ENCODE measurements around the gene MYH6.
"Not testable (repeated sequence)": the region's sequence is repeated elsewhere in the genome, so short reads cannot be mapped to it uniquely, and the experiment has no call there.

Gene MYH6

DNA sequence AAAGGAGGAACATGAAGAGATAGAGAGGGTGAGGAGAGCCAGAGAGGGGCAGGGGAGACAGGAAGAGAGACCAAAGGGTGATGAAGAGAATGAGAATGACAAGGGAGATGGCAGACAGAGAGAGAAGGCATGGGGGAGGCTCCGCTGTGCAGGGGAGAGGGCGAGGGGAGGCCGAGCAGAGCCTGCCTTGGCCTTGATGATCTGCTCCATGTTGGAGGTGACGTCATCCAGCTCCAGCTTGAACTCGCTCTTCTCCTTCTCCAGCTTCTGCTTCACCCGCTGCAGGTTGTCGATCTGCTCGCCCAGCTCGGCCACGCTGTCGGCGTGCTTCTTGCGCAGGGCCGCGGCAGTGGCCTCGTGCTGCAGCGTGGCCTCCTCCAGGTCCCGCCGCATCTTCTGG is 18.2 kb downstream of the MYH6 start:
- DNase-seq: not testable (repeated sequence)

- DNase-seq: no peak
Observed at GRCh38 chr14:23389396-23389795, 18.7 kb downstream of the MYH6 start.

DNA sequence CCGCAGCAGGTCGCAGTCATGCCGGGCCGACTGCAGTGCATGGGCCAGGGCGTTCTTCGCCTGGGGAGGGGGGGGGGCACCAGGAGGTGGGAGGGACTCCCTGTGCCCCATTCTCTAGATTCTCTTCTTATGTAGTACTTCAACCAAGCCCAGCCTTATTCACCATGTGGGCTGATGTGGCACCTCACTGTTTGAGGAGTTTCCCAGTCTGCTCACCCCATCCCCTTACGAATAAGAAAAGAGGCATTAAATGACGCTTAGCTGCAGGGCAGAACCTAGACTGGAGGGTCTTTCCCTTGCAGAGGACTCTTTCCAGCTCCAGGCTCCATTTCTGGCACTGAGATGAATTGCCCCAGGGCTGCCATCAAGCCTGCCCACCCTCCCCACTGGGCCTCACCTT is 19.1 kb downstream of the MYH6 start:
- no peak for DNase-seq

DNA sequence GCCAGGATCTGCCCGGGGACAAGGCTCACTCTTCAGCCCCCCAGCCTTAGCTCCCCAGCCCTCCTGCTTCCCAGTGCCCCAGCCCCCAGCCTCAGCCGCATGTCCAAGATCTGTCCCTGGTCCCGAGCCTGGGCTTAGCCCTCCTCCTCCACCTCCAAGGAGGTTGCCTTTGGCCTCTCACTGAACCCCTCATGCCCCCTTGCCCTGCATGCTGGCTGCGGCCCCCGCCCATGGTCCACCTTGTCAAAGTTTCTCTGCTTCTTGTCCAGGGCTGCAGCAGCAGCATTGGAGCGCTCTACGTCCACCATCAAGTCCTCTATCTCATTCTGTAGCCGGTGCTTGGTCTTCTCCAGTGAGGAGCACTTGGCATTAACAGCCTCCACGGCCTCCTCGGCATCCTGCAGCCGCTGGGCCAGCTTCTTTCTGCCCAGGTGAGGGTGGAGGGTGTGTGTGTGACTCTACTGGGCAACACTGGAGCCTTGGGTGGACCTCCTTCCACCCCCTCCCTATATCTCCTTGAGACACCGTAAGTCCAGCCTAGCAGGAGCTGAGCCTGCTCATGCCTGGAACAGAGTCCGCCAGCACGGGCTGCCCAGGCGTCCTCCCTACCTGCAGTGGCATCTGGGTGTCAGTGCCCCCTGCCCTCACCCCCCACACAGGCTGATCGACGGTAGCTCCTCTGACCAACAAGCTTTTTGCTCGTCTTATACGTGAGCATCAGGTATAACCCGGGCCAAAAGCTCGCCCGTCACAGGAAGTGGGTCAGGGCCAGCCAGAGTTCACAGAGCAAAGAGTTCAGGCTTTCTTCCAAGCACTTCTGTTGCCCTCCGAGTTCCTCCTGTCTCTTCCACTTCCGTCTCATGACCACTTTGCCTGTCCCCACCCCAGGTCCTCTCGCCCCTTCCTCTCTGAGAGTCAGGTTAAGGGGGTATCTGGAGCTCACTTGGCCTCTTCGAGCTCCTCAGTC is 19.9 kb downstream of the MYH6 start:
- no peak for DNase-seq

- no peak for DNase-seq
Observed at GRCh38 chr14:23386999-23387398, 21.1 kb downstream of the MYH6 start.

DNA sequence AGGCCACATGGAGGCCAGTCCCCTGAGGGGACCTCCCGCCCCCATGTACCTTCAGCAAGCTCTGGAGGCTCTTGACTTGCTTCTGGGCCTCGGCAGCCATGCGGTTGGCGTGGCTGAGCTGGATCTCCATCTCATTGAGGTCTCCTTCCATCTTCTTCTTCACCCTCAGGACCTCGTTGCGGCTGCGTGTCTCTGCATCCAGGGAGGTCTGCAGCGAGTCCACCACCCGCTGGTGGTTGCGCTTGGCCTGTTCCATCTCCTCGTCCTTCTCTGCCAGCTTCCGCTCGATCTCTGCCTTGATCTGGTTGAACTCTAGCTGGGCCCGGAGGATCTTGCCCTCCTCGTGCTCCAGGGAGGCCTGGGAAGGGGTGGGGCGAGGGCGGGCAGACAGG is 21.8 kb downstream of the MYH6 start:
- DNase-seq: not testable (repeated sequence)

DNA sequence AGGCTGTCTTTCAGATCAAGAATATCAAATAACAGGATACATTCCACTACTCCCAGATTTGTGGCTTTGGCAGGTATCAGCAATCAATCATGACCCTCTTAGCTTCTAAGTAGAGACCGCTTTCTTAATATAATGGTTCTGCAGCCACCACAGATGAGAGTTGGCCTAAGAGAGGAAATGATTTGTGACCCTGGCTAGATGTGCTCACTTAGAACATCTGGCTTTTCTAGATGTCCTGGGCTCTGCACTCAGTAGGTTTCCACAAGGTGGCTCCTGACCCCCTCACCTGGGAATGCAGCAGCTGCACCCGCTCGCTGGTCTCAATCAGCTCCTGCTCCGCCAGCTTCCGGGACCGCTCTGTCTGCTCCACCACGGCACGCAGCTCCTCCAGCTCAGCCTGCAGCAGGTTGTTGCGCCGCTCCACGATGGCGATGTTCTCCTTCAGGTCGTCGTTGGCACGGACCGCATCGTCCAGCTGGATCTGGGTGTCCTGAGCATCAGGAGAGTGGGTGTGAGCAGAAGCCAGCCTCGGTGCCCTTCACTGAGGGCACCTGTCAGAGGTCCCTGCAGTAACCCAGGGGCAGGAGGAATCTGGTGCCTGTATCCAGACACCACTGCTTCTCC is 22.3 kb downstream of the MYH6 start:
- no peak for DNase-seq

- no peak for DNase-seq
Observed at GRCh38 chr14:23385244-23385641, 22.8 kb downstream of the MYH6 start.

- DNase-seq: no peak
Observed at GRCh38 chr14:23384364-23385080, 23.6 kb downstream of the MYH6 start.

- no peak for DNase-seq
Observed at GRCh38 chr14:23382731-23383440, 25.2 kb downstream of the MYH6 start.

DNA sequence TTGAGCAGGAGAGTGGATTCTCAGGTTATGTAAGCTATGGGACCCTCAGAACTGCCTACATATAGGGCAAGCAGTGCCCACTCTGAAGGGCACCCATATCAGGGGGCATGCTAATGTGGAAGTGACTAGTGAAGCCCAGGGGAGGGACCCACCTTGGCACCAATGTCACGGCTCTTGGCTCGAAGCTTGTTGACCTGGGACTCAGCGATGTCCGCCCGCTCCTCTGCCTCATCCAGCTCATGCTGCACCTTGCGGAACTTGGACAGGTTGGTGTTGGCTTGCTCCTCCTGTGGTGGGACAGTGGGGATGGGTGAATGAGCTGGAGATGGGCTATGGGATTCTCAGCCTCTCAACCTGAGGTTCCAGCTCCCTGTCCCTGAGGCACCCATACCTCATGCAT is 25.8 kb downstream of the MYH6 start:
- DNase-seq: no peak

DNA sequence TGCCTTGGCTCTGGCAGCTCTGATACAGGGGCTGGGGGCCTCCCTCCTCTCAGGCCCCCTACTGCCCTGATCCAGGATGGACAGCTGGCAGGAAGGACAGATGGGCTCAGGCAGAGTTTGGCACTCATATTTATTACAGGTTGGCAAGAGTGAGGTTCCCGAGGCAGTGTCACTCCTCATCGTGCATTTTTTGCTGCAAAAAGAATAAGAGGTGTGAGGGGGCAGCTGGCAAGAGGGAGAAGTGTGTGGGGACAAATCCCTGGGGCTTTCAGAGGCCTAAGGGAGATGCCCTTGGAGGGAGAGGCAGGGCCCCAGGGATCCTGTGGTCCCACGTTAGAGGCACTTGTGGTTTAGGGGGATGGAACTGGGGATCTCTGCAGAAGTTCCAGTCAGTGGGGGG is 26.2 kb downstream of the MYH6 start:
- peak; percentile 73 for DNase-seq

- DNase-seq: no peak
Observed at GRCh38 chr14:23380976-23381375, 27.1 kb downstream of the MYH6 start.

DNA sequence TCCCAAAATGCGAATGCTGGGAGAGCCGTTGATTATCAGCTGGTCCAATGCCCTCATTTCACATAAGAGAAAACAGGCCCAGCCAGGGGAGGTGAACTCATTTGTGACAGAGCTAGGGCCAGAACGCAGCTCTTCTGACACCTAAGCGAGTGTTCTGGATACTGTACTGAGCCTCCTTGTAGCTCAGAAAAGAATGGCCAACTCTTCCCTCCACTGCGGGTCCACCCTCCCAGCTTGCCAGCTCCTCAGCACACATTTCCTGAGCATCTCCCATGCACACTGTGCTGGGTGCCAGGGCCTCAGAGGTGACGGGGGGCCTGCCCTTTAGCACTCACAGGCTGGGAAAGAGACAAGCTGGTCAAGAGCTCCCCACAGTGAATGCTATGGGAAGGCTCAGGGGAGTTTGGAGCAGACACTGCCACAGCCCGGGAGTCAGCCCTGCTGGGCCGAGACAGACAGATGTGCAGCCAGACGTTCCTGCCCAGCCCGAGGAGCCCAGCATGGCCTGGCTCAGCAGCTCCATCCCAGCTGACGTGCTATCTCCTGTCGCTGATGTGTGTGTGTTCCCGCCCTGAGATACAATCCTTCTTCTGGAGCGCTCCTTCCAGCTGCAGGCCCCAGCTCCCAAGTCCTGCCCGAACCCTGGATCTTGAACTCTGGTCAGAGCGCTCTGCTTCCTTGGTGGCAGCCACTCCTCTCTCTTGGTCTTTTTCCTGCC is 27.7 kb downstream of the MYH6 start:
- no peak for DNase-seq

GRCh38 chr14:23379366-23380196 is 28.5 kb downstream of the MYH6 start:
- DNase-seq: peak; percentile 18

GRCh38 chr14:23378612-23379220 is 29.4 kb downstream of the MYH6 start:
- no peak for DNase-seq

DNA sequence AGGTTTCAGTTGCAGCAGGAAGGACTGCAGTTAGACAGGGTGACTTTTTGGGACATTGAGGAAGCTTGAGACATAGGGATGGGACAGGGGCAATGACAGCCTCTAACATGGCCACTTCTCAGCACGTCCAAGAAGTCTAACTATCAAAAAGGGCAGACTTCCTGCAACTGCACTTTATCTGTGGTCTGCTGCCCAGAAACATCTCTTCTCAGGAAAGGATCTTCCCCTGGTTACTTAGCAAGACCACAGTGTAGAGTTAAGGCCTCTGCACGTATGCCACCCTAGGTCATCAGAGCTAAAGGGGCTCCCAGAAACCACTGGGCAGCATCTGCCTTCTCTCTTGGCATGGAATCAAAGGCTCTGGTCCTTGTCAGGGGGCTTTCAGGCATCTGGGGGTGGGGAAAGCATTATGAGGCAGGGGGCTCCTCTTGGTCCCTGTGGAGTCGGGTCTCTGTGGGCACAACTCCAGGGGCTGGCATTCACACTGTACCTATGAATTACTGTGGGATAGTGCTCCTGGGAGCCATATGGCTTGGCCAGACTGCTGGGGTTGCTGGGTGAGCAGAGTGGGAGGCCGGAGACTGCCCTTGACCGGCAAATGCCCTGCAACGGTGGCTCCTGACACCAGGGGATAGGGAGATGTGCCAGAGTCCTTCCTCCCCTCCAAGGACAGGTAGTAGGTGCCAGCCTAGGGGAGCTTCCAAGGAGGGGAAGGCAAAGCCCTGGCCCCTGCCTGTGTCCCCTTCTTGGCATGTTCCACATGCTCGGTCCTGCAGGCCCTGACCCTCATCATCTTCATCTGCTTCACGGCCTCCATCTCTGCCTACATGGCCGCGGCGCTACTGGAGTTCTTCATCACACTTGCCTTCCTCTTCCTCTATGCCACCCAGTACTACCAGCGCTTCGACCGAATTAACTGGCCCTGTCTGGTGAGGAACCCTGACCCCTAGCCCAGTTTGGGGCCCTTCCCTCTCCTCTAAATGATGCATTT is 30.2 kb downstream of the MYH6 start:
- DNase-seq: no peak

DNA sequence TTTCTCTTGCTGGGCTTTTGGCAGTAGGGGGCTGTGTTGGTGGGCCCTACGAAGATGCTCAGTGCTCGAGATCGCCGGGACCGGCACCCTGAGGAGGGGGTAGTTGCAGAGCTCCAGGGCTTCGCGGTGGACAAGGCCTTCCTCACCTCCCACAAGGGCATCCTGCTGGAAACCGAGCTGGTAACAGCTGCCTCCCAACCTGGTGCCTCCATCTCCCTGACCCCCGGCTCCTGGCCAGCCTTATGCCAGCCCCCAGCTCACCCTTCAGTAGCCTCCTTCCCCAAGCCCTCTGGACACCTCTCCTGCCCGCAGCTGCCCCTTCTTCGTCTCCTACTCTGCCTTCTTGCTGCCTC is 30.9 kb downstream of the MYH6 start:
- no peak for DNase-seq

- no peak for DNase-seq
Observed at GRCh38 chr14:23376482-23377197, 31.4 kb downstream of the MYH6 start, which contains the start of gene CMTM5. Gene CMTM5 (plus strand): TSS chr14:23377046. CDS start chr14:23377252, 206 bp downstream.
